Stromal cell of bone marrow (primary cell): ENCODE data around the gene WNT11.

Experiments used
- DNase-seq: peaks from one replicate; pipeline ENCODE4 v3.0.0-alpha.2; 2012; ENCODE audit warnings: low read depth

WNT11 gene

GRCh38 chr11:76174330-76174729, 32.0 kb downstream of the WNT11 start:
- DNase-seq, result no peak

- DNase-seq, result no peak
Observed at GRCh38 chr11:76173663-76174062, 32.6 kb downstream of the WNT11 start.

GRCh38 chr11:76172583-76172982, 33.7 kb downstream of the WNT11 start:
- DNase-seq, result no peak

- DNase-seq, result no peak
Observed at GRCh38 chr11:76170468-76170867, 35.8 kb downstream of the WNT11 start.

- no peak for DNase-seq
Observed at GRCh38 chr11:76169473-76169896, 36.8 kb downstream of the WNT11 start.

GRCh38 chr11:76167590-76167989, 38.7 kb downstream of the WNT11 start:
- no peak for DNase-seq

- no peak for DNase-seq
Observed at GRCh38 chr11:76166314-76166713, 40.0 kb downstream of the WNT11 start.

- DNase-seq, result no peak
Observed at GRCh38 chr11:76164861-76165751, 41.2 kb downstream of the WNT11 start.

GRCh38 chr11:76164081-76164480, 42.2 kb downstream of the WNT11 start:
- no peak for DNase-seq

- no peak for DNase-seq
Observed at GRCh38 chr11:76163289-76163880, 42.9 kb downstream of the WNT11 start.

GRCh38 chr11:76162336-76163288, 43.7 kb downstream of the WNT11 start:
- DNase-seq, result no peak

- no peak for DNase-seq
Observed at GRCh38 chr11:76161261-76161961, 44.9 kb downstream of the WNT11 start.

GRCh38 chr11:76160856-76161255, 45.4 kb downstream of the WNT11 start:
- DNase-seq, result no peak

GRCh38 chr11:76159983-76160661, 46.2 kb downstream of the WNT11 start:
- no peak for DNase-seq

- DNase-seq, result no peak
Observed at GRCh38 chr11:76159303-76159937, 46.9 kb downstream of the WNT11 start.

- DNase-seq, result no peak
Observed at GRCh38 chr11:76158394-76159302, 47.7 kb downstream of the WNT11 start.

- DNase-seq, result no peak
Observed at GRCh38 chr11:76157891-76158290, 48.4 kb downstream of the WNT11 start.

GRCh38 chr11:76156971-76157427, 49.3 kb downstream of the WNT11 start:
- DNase-seq, result no peak

- no peak for DNase-seq
Observed at GRCh38 chr11:76155500-76156227, 50.6 kb downstream of the WNT11 start.
